Mesenteric fat pad (tissue), 1 donor: ENCODE data around the gene FMNL2. TPM values are rescaled to one million over a fixed set of nuclear protein-coding genes. Genes with fewer than 3 reads are reported as not detected.

Experiments
- DNase-seq: peaks from one replicate; pipeline ENCODE4 v3.0.0-alpha.2; 2020; ENCODE audit warnings: low spot score
- total RNA-seq: library from RNA; stranded (reverse); fragmentation: NEBNext Ultra II Directional; extraction: Animal tissue kit (Norgen Biotek cat#: 25700); gene quantifications from one replicate; pipeline ENCODE4 v1.2.1, GENCODE V29; 2021
- donor health status: DM: yes; HTN: yes; CAD: no.

The FMNL2 gene
- total RNA-seq, 1 donor from 2014 or later: 57.6 TPM

GRCh38 chr2:152492911-152493310, 157.9 kb downstream of the FMNL2 start:
- no peak for DNase-seq

- DNase-seq: no peak
These were observed 158.4 kb downstream of the FMNL2 start for GRCh38 chr2:152493417-152493816.

- DNase-seq: no peak
These were observed 159.1 kb downstream of the FMNL2 start for GRCh38 chr2:152493945-152494528.

DNA sequence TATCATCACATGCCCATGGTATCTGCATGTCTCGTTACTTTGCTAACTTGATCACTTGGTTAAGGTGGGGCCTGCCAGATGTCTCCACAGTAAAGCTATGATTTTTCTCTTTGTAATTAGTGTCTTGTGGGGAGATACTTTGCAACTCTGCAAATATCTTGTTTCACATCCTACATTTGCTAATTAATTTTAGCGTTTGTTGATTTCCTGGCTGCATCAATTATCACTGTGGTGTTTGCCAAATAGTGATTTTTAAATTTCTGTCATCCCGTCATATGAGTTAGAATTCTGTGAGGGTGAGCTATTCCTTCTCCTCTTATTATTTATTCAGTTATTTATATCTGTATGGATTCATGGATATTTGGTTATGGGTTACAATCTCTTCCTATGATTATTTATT, 161.4 kb downstream of the FMNL2 start:
- no peak for DNase-seq

- no peak for DNase-seq
These were observed 162.6 kb downstream of the FMNL2 start for GRCh38 chr2:152497481-152498052.

- no peak for DNase-seq
These were observed 164.4 kb downstream of the FMNL2 start for GRCh38 chr2:152499331-152499816.

DNA sequence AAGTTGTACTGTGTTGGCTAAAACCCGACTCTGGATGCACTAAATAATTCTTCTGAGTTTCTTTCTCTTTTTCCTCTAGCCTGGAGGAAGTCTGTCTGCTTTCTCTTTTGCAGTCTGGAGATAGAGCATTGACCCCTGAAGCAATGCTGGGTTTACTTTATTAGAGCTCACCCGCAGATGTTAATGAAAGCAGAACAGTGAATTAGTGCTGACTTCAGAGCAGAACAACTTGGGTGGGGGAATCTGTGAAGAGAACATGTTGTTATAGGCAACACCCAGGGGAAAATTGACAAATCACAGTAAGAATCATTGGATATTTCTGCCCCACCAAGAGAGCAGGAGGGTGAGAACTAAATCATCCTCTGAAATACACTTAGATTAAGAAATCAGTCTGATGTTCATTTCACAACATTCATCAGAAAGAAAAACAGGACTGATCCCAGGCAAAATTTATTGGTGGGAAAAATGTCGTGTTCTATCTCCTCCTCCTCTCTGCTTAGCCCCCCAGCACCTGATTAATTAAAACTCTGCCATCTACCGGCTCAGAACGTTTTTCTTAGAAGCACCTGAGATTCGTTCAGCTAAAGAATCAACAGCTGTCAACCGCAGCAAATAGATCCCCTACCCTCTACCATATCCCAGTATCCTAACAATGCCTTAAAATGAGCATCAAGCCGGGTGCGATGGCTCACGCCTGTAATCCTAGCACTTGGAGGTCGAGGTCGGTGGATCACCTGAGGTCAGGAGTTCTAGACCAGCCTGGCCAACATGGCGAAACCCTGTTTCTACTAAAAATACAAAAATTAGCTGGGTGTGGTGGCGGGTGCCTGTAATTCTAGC, 165.1 kb downstream of the FMNL2 start:
- DNase-seq: no peak

GRCh38 chr2:152500772-152501171, 165.8 kb downstream of the FMNL2 start:
- DNase-seq: no peak

GRCh38 chr2:152501666-152502065, 166.7 kb downstream of the FMNL2 start:
- no peak for DNase-seq

DNA sequence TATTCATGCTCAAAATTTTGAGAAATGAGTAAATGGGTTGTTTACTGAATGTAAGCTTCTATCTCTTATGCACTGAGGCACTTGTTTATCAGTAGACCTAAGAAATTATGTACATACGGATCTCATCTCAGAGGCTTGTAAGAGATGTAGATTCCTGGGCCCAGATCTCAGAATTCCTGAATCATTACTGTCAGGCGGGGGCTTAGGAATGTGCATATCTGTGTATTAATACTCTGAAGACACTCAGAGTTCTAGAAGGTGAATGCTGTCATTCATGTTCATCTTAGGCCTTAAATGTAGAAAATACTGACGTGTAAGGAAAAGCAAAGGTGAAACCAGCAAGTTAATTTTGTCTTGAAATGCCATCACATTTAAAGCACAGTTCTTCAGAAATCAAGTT, 169.6 kb downstream of the FMNL2 start:
- no peak for DNase-seq

DNA sequence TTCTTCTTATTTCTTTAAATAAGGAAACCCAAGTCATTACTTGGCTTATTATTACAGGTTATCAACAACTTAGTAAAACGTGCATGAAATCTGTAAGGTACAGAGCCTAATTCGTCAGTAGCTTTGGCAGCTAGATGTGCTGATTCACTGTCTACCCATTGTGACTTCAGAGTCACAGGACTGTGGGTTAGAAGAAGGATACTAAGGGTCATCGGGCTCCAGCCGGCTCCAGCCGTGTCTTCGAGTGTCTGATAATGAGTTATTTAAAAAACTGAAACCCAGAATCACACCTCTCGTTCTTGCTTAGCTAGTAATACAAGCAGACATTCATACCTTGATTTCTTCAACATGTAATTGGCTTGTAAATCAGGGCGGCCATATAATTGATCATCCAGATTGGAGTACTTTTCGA, 170.5 kb downstream of the FMNL2 start:
- no peak for DNase-seq

DNA sequence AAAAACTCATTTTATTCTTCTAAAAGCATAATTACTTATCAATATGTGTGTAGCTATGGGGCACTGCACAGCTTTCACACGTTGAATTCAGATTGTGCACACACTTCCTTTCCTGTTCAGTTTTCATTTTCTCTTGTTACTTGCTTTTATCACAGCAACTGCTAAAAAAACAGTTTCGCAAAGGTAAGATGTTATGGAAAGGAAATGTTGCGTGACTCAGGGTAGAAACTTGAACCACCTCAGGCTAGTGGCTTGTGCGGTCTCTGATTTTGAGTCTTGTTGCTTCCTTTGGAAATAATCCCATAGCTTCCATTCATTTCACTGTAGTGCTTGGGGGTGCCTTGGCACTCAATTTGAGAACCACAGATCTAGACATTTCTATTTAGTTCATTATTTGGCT, 171.9 kb downstream of the FMNL2 start:
- DNase-seq: no peak

GRCh38 chr2:152507907-152508306, 172.9 kb downstream of the FMNL2 start:
- DNase-seq: no peak

GRCh38 chr2:152508446-152508845, 173.5 kb downstream of the FMNL2 start:
- DNase-seq: no peak

DNA sequence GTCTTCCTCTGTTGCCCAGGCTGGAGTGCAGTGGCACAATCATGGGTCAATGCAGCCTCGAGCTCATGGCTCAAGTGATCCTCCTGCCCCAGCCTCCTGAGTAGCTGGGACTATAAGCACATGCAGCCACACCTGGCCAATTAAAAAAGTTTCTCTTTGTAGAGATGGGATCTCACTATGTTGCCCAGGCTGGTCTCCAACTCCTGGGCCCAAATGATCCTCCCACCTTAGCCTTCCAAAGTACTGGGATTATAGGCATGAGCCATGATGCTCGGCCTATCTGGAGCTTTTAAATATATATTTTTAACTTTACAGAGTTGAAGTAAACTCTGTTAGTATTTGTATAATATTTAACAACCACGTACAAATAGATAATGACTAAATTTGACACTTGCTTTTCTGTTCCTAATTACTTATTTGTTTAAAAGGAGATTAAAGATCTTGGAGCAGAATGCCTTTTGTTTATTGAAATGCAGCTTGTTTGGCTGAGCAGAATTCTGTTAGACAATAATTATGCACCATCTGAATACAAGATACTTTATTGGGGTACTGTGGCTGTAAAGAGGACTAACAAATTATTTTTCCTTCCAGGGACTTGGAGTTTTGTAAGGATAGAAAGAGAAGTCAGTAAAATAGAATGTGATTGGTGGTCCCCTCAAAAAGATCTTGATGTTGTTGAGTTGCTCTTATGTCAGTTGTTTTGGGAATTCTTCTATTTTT, 175.0 kb downstream of the FMNL2 start:
- no peak for DNase-seq

- no peak for DNase-seq
These were observed 175.6 kb downstream of the FMNL2 start for GRCh38 chr2:152510621-152511020.

DNA sequence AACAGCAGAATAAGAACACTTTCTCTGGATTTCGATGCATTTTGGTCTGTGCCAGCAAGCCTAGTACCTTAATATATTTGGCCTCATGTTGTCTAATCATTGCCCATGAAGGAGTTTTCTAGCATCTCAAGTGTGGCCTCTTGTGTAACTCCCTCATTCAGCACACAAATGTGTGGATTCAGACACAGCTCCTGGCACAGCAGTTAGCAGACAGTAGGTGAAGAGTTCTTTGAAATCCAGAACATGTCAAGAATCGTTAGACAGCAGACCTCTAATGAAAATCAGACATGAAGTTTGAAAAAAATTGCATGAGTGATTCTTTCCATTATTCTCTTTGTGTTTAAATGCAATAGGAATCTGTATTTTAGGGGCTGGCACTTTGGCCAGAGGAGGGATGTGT, 177.0 kb downstream of the FMNL2 start:
- DNase-seq: no peak

DNA sequence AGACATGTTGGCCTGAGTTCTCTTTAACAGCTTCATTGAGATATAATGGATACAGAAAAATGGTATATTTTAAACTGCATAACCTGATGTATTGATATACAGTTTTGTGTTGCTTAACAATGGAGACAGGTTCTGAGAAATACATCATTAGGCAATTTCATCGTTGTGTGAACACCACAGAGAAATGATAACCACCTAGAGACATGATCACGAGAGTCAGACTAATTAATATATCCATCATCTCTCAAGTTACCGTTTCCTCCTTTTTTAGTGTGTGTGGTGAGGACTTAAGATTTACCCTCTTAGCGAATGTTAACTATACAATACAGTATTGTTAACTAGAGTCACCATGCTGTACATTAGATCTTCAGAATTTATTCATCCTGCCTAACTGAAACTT, 178.1 kb downstream of the FMNL2 start:
- no peak for DNase-seq

DNA sequence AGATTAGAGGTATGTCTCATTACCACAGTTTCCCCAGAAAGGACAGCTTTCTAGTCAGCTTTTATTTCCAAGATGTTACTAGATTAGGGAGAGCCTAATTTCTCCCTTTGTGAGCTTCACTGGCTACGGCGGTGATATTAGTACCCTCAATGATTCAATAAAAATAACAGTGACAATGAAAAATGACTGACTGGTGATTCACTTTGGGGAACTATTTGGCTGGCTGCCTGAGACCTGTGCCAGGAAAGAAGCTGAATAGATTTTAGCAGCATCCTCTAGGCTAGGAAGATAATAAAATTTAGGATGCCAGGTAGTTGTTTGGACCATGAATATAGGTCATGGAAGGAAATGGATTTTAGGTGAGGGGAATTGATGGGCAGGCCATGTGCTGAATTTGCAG, 178.7 kb downstream of the FMNL2 start:
- DNase-seq: no peak

DNA sequence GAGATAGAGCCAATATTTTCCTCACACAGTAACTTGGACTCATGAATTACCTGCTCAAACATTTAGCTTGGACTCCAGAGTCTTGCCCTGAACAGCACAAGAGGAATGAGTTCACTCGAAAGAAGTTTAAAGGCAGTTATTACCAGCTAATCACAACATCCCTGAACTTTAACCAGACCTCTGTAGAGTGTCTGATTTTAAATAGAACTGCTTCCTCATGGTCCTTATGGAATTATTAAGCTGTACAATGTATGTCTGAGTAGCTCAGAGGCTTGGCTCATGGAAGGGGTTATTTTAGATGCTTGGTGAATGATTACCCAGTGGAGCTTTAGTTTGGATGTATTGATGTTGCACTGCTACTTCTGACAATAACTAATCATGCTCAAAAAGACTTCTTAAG, 183.1 kb downstream of the FMNL2 start:
- DNase-seq: no peak

DNA sequence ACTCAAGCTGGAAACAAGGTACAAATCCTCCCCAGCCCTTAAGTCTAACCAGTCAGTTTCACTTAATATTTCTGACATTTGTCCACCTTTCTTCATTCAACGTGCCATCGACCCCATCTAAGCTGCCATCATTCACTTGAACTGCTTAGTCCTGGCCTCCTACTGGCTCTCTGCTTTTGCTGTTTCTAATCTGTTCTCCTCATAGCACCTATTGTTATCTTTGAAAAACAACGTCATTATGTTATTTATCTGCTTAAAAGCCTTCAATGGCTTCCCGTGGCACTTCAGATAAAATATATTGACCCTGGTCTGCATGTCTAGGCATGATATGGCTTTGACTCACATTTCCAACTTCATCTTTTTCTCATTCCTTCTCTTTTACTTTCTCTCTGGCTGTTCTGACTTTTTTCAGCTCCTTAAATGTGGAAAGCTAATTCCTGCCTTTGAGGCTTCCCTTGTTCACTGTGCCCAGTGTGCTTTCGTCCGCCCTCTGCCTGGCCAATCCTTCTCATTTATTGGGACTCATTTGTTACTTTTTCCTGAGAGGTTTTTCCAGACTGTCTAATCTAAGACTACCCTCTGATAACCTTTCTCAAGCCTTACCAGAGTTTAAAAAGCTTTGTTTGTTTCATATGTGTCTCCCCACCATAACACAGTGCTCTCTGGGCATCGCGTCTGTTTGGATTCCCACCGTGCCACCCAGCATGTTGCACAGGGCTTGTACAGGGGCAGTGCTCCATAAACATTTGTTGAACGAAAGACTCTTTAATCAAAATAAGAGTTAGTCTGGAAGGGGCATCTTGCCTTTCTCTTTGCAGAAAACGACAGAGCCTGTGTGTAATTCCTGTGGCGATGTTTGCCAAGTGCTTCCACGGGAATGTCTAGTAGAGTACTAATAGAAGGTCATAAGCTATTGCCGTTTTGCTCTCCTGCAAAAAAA, 183.9 kb downstream of the FMNL2 start:
- no peak for DNase-seq
